ENCODE data around the gene RHOB.
"Not testable (repeated sequence)": the region's sequence is repeated elsewhere in the genome, so short reads cannot be mapped to it uniquely, and the experiment has no call there.

The RHOB gene

GRCh38 chr2:20487392-20488174 is 40.7 kb downstream of the RHOB start:
- no peaks in the 10 kb centered on the region for H3K9me3 Mint-ChIP-seq
- no peak overlapping the region for H3K27ac Mint-ChIP-seq
- H3K36me3 Mint-ChIP-seq, result no peaks in the 10 kb centered on the region
- DNase-seq (no peak), ATAC-seq (replicated peaks) (no peak)
- no peaks in the 10 kb centered on the region for H3K27me3 Mint-ChIP-seq
- no peak overlapping the region for H3K4me3 Mint-ChIP-seq
- peaks cover 5 to 10% of the 10 kb centered on the region in 2 donors for H3K4me1 Mint-ChIP-seq

- Mint-ChIP-seq H3K4me3 (no peak overlapping the region), H3K9me3 (no peaks in the 10 kb centered on the region), H3K27me3 (no peaks in the 10 kb centered on the region), H3K4me1 (peaks cover 5 to 10% of the 10 kb centered on the region in 2 donors), H3K27ac (no peak overlapping the region), H3K36me3 (no peaks in the 10 kb centered on the region)
- DNase-seq (no peak), ATAC-seq (replicated peaks) (no peak)
Observed at GRCh38 chr2:20488201-20488641, 41.3 kb downstream of the RHOB start.

DNA sequence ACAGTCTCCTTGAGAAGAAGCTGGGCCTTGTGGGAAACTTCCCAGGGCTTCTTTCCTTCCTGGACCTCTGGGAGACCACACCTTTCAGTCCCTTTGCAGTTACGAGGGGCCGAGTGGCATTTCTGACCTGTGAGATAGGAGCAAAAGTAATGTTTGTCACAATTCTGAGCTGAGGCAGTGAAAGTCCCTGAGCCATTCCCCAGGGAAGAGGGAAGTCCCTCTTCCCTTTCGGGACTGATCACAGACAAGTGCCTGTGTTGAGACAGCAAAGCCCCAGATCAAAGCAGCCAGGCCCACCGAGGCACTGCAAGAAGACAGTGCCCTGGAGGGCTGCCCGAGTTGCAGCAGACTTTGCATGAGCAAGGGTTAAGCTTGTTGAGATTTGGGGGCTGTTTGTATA is 41.9 kb downstream of the RHOB start:
- Mint-ChIP-seq H3K27ac (no peak overlapping the region), H3K4me1 (peaks cover 5 to 10% of the 10 kb centered on the region in 2 donors), H3K27me3 (no peaks in the 10 kb centered on the region), H3K9me3 (no peaks in the 10 kb centered on the region), H3K36me3 (no peaks in the 10 kb centered on the region), H3K4me3 (no peak overlapping the region)
- ATAC-seq (replicated peaks), result peak in 1 of 2 donors; percentile 69
- no peak for DNase-seq

DNA sequence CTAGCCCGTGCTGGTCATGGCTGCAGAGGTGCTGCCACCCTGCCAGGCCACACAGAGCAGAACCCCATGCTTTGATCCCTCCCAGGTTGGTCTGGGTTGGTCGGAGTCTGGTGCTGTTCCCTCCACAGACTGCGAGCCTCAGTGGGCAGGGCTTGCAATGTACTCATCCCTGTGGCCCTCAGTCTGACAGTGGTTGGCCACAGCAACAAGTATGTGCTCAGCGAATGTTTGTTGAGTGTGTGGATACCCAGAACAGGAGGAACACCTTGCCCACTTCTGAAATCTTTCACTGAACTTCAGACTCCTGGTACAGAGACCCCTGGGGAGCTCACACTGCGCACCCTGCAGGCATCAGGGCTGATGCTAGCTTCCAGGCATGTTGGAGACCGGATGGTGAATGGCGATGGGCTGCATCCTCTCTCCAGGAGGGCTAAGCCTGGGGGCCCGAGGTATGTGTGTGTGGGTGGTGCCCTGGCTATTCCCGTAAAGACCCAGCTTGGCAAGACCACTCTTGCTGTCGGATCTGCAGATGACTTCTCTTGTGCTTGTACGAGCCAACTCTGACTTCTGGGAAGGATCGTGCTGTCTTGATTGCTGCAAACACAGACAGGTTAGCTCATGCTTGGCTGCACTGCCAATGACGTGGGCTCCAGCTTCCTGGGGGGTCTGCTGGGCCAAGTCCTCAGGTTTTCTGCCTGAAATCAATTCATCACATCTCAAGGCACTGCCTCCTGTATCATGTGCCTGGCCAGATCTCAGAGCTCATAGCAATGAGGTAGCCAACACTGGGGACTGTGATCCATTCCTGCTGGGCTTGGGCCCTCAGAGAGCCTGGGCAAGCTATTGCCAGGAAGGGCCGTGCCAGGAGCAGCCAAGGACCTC is 43.7 kb downstream of the RHOB start:
- H3K4me3 Mint-ChIP-seq, result no peak overlapping the region
- no peaks in the 10 kb centered on the region for H3K9me3 Mint-ChIP-seq
- ATAC-seq (replicated peaks), result no peak
- H3K36me3 Mint-ChIP-seq, result no peaks in the 10 kb centered on the region
- no peak overlapping the region for H3K27ac Mint-ChIP-seq
- peaks cover 5 to 10% of the 10 kb centered on the region in 2 donors for H3K4me1 Mint-ChIP-seq
- no peak for DNase-seq
- no peaks in the 10 kb centered on the region for H3K27me3 Mint-ChIP-seq

- no peaks in the 10 kb centered on the region for H3K36me3 Mint-ChIP-seq
- H3K4me1 Mint-ChIP-seq, result peaks cover 5 to 10% of the 10 kb centered on the region in 2 donors
- peaks cover 0 to 2% of the 10 kb centered on the region in 2 donors for H3K27me3 Mint-ChIP-seq
- H3K9me3 Mint-ChIP-seq, result no peaks in the 10 kb centered on the region
- ATAC-seq (replicated peaks) (peak; percentile 73 to 74), DNase-seq (no peak)
- no peak overlapping the region for H3K4me3 Mint-ChIP-seq
- no peak overlapping the region for H3K27ac Mint-ChIP-seq
Observed at GRCh38 chr2:20491739-20492531, 45.1 kb downstream of the RHOB start.

GRCh38 chr2:20493095-20493494 is 46.2 kb downstream of the RHOB start:
- H3K4me1 Mint-ChIP-seq, result peaks cover 5 to 10% of the 10 kb centered on the region in 2 donors

DNA sequence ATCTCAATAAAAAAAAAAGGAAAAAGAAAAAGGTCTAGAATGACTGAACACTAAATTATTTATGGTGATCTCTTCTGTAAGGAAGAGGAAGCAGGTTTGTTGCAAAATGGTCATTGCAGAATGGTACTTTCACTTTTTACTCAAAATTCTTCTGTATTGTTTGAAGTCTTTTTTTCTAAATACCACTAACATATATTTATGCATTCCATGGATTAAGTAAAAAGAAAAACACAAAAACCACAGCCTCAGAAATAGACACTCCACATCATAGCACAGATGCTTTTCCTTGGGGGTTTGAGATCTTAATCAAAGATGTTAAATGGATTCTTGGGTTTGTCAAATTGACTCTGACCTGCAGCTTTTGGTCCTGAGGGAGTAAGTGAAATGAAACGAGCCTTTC is 47.4 kb downstream of the RHOB start:
- H3K36me3 Mint-ChIP-seq, result no peaks in the 10 kb centered on the region
- H3K4me1 Mint-ChIP-seq, result peaks cover 0 to 5% of the 10 kb centered on the region in 2 donors
- no peak for ATAC-seq (replicated peaks)
- no peak for DNase-seq
- no peaks in the 10 kb centered on the region for H3K9me3 Mint-ChIP-seq
- no peak overlapping the region for H3K27ac Mint-ChIP-seq
- peaks cover 0 to 11% of the 10 kb centered on the region in 2 donors for H3K27me3 Mint-ChIP-seq
- H3K4me3 Mint-ChIP-seq, result no peak overlapping the region

More at GRCh38 chr2:20493095-20493494, 46.2 kb downstream of the RHOB start:
- not testable (repeated sequence) for H3K27me3 Mint-ChIP-seq; H3K27ac Mint-ChIP-seq; H3K4me3 Mint-ChIP-seq; ATAC-seq (replicated peaks); DNase-seq; H3K36me3 Mint-ChIP-seq; H3K9me3 Mint-ChIP-seq

DNA sequence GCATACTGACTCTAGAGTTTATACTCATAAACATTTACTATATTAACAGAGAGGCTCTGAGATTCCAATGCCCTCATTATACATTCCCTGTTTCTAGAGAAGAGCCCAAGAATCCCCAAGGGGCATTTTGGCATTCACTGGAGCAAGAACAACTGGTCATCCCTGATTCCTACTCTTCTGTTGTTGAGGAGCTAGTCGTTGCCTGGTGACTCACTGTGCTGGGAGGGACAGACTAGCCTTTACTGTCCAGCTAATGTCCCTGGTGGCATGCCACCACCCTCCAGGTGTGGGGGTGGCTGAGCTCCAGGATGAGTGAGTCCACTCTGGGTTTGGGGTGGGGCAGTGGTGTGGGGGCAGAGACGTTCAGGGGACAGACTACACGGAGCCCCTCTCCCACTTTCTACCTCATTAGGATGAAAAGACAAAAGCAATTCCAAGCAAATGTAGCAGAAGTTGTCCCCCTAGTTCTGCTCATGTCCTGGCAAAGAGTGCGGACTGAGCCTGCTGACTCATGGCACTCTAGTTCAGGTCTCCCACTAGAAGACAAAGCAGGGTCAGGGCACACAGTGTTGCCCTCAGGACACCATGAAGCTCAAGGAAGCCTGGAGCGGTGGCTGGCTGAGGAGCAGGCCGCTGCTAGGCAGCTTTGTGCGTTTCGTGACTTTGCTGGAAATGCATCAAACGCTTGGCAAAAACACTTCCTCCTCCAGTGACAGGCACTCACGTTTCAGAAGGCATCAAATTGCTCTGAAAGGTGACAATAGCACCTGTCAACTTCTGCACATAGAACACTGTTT is 49.4 kb downstream of the RHOB start:
- H3K27ac Mint-ChIP-seq, result no peak overlapping the region
- H3K36me3 Mint-ChIP-seq, result no peaks in the 10 kb centered on the region
- ATAC-seq (replicated peaks), result no peak
- DNase-seq, result no peak
- H3K27me3 Mint-ChIP-seq, result peaks cover 14 to 21% of the 10 kb centered on the region in 2 donors
- H3K9me3 Mint-ChIP-seq, result no peaks in the 10 kb centered on the region
- H3K4me1 Mint-ChIP-seq, result peaks cover 0 to 5% of the 10 kb centered on the region in 2 donors
- no peak overlapping the region for H3K4me3 Mint-ChIP-seq

GRCh38 chr2:20496942-20497341 is 50.1 kb downstream of the RHOB start:
- Mint-ChIP-seq H3K27me3 (peaks cover 14 to 21% of the 10 kb centered on the region in 2 donors), H3K36me3 (no peaks in the 10 kb centered on the region), H3K4me1 (peaks cover 0 to under 1% of the 10 kb centered on the region in 2 donors), H3K4me3 (no peak overlapping the region), H3K9me3 (no peaks in the 10 kb centered on the region), H3K27ac (no peak overlapping the region)
- DNase-seq, result no peak
- ATAC-seq (replicated peaks), result no peak

Measured in stimulated activated naive B cell treated with anti-CD40 and anti-IgM and Interleukin-4, amounts not matched to agents 10 μg/mL and 1 μg/mL and 100 μg/mL, for 72 hours (primary cell).